Stimulated activated CD4-positive, alpha-beta T cell treated with anti-CD3 and anti-CD28 coated beads, Interleukin-2, amount 100 ng/mL, for 48 hours (primary cell): ENCODE measurements around the gene LRMDA.
"Not testable (repeated sequence)": the region's sequence is repeated elsewhere in the genome, so short reads cannot be mapped to it uniquely, and the experiment has no call there.

ENCODE experiments used
- DNase-seq, 2 donors: peaks; one replicate each; pipeline ENCODE4 v3.0.0-alpha.2; 2020

Gene LRMDA

GRCh38 chr10:75617485-75618155 lies 186.2 kb downstream of the LRMDA start:
- no peak for DNase-seq

- DNase-seq, result no peak
These were observed 188.2 kb downstream of the LRMDA start for GRCh38 chr10:75619635-75620034.

- no peak for DNase-seq
These were observed 188.9 kb downstream of the LRMDA start for GRCh38 chr10:75620356-75620755.

GRCh38 chr10:75621003-75621402 lies 189.6 kb downstream of the LRMDA start:
- not testable (repeated sequence) for DNase-seq

GRCh38 chr10:75622503-75622902 lies 191.1 kb downstream of the LRMDA start:
- DNase-seq, result no peak

GRCh38 chr10:75623310-75624093 lies 192.1 kb downstream of the LRMDA start:
- no peak for DNase-seq

GRCh38 chr10:75624638-75625037 lies 193.2 kb downstream of the LRMDA start:
- DNase-seq, result no peak

GRCh38 chr10:75630746-75631145 lies 199.3 kb downstream of the LRMDA start:
- DNase-seq, result no peak

- no peak for DNase-seq
These were observed 201.5 kb downstream of the LRMDA start for GRCh38 chr10:75632805-75633462.

- no peak for DNase-seq
These were observed 202.1 kb downstream of the LRMDA start for GRCh38 chr10:75633568-75633967.

GRCh38 chr10:75634947-75635346 lies 203.5 kb downstream of the LRMDA start:
- DNase-seq, result no peak

GRCh38 chr10:75638752-75639151 lies 207.3 kb downstream of the LRMDA start:
- DNase-seq, result no peak

- DNase-seq, result no peak
These were observed 208.3 kb downstream of the LRMDA start for GRCh38 chr10:75639736-75640135.

GRCh38 chr10:75640381-75640780 lies 209.0 kb downstream of the LRMDA start:
- DNase-seq, result no peak

GRCh38 chr10:75640803-75641202 lies 209.4 kb downstream of the LRMDA start:
- no peak for DNase-seq

GRCh38 chr10:75643405-75643804 lies 212.0 kb downstream of the LRMDA start:
- no peak for DNase-seq

- no peak for DNase-seq
These were observed 212.7 kb downstream of the LRMDA start for GRCh38 chr10:75643944-75644692.

- no peak for DNase-seq
These were observed 214.3 kb downstream of the LRMDA start for GRCh38 chr10:75645704-75646103.

- no peak for DNase-seq
These were observed 214.9 kb downstream of the LRMDA start for GRCh38 chr10:75646218-75646915.

- DNase-seq, result no peak
These were observed 215.5 kb downstream of the LRMDA start for GRCh38 chr10:75646916-75647315.

GRCh38 chr10:75647675-75648074 lies 216.3 kb downstream of the LRMDA start:
- no peak for DNase-seq

- DNase-seq, result no peak
These were observed 216.9 kb downstream of the LRMDA start for GRCh38 chr10:75648351-75648750.

- no peak for DNase-seq
These were observed 217.4 kb downstream of the LRMDA start for GRCh38 chr10:75648854-75649253.
